GM12865 (cell line): Measurements from ENCODE around the gene RHOA.

Source experiments
- DNase-seq: peaks from one replicate; pipeline ENCODE4 v3.0.0; 2010; ENCODE audit warnings: low read depth
- H3K4me3 ChIP-seq: 2 replicates; pipeline ENCODE4 v1.5.1; 2011; ENCODE audit warnings: mild to moderate bottlenecking, low read depth, low read length, control low read depth
- CTCF ChIP-seq: IDR thresholded peaks from 2 replicates; pipeline ENCODE4 v1.5.1; 2011; ENCODE audit warnings: low read length, control low read depth, low read depth, inconsistent platforms; ENCODE audit not compliant: insufficient read depth; ENCODE audit errors: missing control alignments

RHOA gene

DNA sequence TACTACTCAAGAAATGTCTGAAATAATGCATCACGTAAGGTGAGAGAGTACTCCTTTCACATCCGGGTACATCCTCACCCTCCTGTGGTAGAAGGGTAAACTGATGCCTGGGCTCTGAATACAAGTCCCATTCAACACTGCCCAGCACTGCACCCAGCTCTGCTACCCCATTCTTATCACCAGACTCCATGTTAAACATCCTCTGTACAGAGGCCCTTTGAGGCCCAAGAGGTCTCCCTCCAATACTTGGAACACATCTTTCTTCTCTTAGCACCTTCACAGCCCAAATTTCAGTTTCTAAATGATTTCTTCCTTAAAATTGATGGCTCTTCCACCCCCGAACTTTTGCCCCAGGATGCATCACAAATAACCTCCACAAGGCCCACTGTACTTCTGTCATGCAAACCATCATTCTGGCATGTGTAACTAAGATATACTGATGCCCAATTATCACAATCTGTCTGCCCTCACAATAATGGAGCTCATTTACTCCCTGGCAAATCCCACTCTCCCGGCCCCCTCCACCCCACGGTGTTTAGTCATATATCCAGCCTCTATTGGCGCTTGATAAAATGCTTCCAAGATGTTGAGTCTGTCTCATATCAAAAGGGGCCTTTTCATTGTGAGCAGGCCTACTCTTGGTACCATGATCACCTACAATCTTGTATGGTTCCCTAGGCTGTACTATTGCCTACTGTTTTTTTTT lies 41.0 kb downstream of the RHOA start:
- TF ChIP-seq CTCF, result no peak
- H3K4me3 ChIP-seq, result no peak overlapping the region
- DNase-seq, result no peak

GRCh38 chr3:49362561-49362960 lies 49.2 kb downstream of the RHOA start:
- no peak overlapping the region for H3K4me3 ChIP-seq
- DNase-seq, result no peak
- no peak for TF ChIP-seq CTCF

GRCh38 chr3:49359623-49360022 lies 52.2 kb downstream of the RHOA start:
- no peak for DNase-seq
- H3K4me3 ChIP-seq, result no peak overlapping the region
- no peak for TF ChIP-seq CTCF

- DNase-seq, result no peak
- TF ChIP-seq CTCF, result no peak
- H3K4me3 ChIP-seq, result peak overlapping the region; percentile 78
These were observed 52.9 kb downstream of the RHOA start for GRCh38 chr3:49358884-49359225.

DNA sequence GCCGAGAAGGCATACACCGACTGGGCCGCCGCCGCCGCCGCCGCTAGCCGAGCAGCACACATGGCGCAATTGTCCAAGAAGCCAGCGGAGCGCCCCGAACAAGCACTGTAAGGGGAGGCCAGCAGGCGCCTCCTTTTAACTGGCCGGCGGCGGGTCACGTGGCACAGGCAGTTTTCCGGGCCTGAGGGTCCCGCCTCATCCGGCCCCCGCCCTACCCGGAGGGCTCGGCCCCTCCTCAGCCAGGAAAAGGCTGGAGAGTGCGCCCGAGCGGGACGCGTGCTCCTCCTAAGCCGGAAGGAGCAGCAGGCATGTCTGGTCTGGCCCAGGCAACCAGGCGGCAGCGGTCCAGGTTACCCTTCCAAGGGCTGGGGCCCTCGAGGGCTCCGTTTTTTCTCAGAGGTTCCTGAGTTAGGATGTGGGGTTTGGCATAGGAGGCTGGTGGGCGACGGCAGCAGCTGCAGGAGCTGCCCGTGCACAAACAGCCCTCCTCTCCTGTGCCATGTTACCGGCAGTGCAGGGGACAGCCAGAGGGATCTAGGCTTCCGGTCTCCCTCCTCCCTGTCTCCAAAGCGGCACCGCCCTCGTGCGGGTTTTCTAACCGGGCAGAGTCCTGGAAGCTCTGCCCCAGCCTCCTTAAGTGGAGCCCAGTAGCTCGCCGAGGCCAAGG lies 53.4 kb downstream of the RHOA start, which contains the start of gene GPX1:
Gene GPX1 (minus strand): TSS at position 137 of the 667 bp plus-strand sequence. CDS start 75 bp downstream, at position 62.
- peak within 1 kb of the TSS; percentile 78 for H3K4me3 ChIP-seq
- no peak for TF ChIP-seq CTCF
- DNase-seq, result peak; percentile 97

DNA sequence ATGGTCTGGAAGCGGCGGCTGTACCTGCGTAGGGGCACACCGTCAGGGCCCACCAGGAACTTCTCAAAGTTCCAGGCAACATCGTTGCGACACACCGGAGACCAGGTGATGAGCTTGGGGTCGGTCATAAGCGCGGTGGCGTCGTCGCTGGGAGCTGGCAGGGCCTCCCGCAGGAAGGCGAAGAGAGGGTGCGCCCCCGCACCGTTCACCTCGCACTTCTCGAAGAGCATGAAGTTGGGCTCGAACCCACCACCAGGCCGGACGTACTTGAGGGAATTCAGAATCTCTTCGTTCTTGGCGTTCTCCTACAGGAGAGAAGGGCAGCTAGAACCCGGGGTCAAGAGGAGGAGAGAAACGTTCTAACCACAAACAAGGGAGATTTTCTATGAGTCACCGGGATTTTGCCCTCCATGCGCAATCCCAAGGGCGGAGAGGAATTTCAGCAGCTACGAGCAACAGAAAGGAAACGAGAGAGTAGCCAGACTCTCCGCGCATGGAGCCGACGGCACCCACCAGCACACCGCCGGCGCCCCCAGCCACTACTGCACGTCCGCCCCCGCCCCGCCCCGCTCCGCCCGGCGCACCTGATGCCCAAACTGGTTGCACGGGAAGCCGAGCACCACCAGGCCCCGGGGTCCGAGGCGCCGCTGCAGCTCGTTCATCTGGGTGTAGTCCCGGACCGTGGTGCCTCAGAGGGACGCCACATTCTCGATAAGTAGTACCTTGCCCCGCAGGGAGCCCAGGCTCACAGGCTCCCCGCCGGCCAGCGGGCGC lies 54.1 kb downstream of the RHOA start:
- peak; percentile 60 for DNase-seq
- H3K4me3 ChIP-seq, result peak overlapping the region; percentile 78

DNA sequence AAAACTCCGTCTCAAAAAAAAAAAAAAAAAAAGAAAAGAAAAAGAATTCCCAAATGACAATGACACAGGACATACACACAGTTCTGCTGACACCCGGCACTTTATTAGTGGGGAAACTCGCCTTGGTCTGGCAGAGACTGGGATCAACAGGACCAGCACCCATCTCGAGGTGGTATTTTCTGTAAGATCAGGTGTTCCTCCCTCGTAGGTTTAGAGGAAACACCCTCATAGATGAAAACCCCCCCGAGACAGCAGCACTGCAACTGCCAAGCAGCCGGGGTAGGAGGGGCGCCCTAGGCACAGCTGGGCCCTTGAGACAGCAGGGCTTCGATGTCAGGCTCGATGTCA lies 54.7 kb downstream of the RHOA start:
- peak; percentile 36 for DNase-seq
- H3K4me3 ChIP-seq, result peak overlapping the region; percentile 78
